ENCODE data around the gene CCDC187. TPM values are rescaled to one million over a fixed set of nuclear protein-coding genes. Genes with fewer than 3 reads are reported as not detected.

Gene CCDC187
- total RNA-seq, 1 experiment from 2014 or later = 0.04 TPM

DNA sequence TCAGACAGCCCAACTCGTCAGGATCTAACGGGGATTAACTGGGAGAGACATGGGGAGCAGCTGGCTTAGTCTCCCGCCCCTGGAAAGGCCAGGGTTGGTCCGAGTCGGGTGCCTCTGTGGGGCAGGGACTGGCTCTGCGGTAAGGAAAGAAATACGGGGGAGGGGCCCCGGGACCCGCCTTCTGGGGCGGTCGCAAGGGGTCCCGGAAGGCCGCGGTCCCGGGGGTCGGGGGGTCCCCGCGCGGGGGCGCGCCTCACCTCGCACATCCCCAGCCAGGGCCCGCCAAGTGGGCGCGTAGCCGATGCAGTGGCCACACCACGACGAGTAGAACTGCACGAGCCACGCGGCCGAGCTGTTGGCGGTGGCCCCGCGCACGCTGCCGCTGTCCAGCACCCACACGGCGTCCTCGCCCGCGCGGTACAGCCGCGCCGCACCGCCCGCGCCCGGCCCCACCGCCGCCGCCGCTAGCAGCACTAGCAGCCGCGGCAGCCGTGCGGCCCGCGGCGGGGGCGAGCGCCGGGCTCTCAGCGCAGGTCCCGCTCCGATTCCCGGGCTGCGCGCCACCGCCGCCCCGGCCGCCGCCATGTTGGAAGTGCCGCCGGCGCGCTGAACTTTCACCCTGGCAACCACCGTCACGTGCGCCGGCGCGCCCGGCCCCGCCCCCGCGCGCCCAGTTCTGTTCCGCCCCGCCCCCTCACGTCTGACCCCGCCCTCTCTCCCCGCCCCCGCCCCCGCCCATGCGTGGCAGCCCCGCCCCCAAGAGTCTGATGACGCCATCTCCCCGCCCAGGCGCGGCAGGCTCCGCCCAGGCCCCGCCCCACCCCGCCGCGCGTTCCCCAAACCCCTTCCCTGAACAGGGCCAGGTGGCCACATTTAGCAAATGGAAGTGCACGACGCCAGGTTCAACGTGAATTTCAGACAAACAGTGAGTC lies 58.4 kb downstream of the CCDC187 start, which contains the start of gene QSOX2 (continued):
- TF ChIP-seq, protein P1, sequence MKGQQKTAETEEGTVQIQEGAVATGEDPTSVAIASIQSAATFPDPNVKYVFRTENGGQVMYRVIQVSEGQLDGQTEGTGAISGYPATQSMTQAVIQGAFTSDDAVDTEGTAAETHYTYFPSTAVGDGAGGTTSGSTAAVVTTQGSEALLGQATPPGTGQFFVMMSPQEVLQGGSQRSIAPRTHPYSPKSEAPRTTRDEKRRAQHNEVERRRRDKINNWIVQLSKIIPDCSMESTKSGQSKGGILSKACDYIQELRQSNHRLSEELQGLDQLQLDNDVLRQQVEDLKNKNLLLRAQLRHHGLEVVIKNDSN (CRISPR knock-in tag; IDR thresholded peaks at IDR 0.05) = peak; percentile 84
- TF ChIP-seq ATF1 (CRISPR knock-in tag; IDR thresholded peaks at IDR 0.05) (no peak), SMAD4 (CRISPR knock-in tag; IDR thresholded peaks at IDR 0.05) (no peak)
- TF ChIP-seq, protein P2, sequence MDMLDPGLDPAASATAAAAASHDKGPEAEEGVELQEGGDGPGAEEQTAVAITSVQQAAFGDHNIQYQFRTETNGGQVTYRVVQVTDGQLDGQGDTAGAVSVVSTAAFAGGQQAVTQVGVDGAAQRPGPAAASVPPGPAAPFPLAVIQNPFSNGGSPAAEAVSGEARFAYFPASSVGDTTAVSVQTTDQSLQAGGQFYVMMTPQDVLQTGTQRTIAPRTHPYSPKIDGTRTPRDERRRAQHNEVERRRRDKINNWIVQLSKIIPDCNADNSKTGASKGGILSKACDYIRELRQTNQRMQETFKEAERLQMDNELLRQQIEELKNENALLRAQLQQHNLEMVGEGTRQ (CRISPR knock-in tag; IDR thresholded peaks at IDR 0.05) = peak; percentile 92

DNA sequence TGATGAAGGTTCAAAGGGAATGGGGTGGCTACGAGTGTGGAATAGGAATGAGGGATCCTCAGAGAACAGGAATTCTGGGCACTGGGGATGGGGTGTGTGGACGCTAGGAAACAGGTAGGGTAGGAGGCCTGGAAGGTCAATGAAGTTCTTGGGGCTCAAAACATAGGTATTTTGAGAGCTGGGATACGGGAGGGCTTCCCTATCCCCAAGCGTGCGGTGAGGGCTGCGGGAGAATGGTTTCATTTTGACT lies 59.0 kb downstream of the CCDC187 start:
- no peak for DNase-seq (ENCODE audit: low spot score)
- CTCF ChIA-PET = interaction anchor here (1.0 to 1.1 kb wide), 3 partner anchors 11 to 74 kb away, joined by 3 to 4 read pairs (median 3); no protein-coding TSS in a partner anchor
- no peaks in the 10 kb centered on the region for H3K36me3 Mint-ChIP-seq
- peaks cover 37% of the 10 kb centered on the region for H3K4me1 Mint-ChIP-seq
- no peaks in the 10 kb centered on the region for H3K9me3 Mint-ChIP-seq
- POLR2A ChIA-PET = no interaction called here
- TF ChIP-seq FOXK1 (CRISPR knock-in tag; IDR thresholded peaks at IDR 0.05) = no peak
- TF ChIP-seq, protein P3, sequence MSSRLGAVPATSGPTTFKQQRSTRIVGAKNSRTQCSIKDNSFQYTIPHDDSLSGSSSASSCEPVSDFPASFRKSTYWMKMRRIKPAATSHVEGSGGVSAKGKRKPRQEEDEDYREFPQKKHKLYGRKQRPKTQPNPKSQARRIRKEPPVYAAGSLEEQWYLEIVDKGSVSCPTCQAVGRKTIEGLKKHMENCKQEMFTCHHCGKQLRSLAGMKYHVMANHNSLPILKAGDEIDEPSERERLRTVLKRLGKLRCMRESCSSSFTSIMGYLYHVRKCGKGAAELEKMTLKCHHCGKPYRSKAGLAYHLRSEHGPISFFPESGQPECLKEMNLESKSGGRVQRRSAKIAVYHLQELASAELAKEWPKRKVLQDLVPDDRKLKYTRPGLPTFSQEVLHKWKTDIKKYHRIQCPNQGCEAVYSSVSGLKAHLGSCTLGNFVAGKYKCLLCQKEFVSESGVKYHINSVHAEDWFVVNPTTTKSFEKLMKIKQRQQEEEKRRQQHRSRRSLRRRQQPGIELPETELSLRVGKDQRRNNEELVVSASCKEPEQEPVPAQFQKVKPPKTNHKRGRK (CRISPR knock-in tag; IDR thresholded peaks at IDR 0.05; ENCODE audit: borderline replicate concordance) = no peak
- no peak for TF ChIP-seq NR2C2 (CRISPR knock-in tag; IDR thresholded peaks at IDR 0.05)
- TF ChIP-seq, protein P4, sequence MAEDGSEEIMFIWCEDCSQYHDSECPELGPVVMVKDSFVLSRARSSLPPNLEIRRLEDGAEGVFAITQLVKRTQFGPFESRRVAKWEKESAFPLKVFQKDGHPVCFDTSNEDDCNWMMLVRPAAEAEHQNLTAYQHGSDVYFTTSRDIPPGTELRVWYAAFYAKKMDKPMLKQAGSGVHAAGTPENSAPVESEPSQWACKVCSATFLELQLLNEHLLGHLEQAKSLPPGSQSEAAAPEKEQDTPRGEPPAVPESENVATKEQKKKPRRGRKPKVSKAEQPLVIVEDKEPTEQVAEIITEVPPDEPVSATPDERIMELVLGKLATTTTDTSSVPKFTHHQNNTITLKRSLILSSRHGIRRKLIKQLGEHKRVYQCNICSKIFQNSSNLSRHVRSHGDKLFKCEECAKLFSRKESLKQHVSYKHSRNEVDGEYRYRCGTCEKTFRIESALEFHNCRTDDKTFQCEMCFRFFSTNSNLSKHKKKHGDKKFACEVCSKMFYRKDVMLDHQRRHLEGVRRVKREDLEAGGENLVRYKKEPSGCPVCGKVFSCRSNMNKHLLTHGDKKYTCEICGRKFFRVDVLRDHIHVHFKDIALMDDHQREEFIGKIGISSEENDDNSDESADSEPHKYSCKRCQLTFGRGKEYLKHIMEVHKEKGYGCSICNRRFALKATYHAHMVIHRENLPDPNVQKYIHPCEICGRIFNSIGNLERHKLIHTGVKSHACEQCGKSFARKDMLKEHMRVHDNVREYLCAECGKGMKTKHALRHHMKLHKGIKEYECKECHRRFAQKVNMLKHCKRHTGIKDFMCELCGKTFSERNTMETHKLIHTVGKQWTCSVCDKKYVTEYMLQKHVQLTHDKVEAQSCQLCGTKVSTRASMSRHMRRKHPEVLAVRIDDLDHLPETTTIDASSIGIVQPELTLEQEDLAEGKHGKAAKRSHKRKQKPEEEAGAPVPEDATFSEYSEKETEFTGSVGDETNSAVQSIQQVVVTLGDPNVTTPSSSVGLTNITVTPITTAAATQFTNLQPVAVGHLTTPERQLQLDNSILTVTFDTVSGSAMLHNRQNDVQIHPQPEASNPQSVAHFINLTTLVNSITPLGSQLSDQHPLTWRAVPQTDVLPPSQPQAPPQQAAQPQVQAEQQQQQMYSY (CRISPR knock-in tag; IDR thresholded peaks at IDR 0.05) = no peak
- TF ChIP-seq, protein P5, sequence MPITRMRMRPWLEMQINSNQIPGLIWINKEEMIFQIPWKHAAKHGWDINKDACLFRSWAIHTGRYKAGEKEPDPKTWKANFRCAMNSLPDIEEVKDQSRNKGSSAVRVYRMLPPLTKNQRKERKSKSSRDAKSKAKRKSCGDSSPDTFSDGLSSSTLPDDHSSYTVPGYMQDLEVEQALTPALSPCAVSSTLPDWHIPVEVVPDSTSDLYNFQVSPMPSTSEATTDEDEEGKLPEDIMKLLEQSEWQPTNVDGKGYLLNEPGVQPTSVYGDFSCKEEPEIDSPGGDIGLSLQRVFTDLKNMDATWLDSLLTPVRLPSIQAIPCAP (CRISPR knock-in tag; IDR thresholded peaks at IDR 0.05) = no peak
- TF ChIP-seq, protein P6, sequence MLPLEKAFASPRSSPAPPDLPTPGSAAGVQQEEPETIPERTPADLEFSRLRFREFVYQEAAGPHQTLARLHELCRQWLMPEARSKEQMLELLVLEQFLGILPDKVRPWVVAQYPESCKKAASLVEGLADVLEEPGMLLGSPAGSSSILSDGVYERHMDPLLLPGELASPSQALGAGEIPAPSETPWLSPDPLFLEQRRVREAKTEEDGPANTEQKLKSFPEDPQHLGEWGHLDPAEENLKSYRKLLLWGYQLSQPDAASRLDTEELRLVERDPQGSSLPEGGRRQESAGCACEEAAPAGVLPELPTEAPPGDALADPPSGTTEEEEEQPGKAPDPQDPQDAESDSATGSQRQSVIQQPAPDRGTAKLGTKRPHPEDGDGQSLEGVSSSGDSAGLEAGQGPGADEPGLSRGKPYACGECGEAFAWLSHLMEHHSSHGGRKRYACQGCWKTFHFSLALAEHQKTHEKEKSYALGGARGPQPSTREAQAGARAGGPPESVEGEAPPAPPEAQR (CRISPR knock-in tag; IDR thresholded peaks at IDR 0.05) = no peak
- TF ChIP-seq ZNF416 (CRISPR knock-in tag; IDR thresholded peaks at IDR 0.05) = no peak
- no peak for TF ChIP-seq KAT7 (CRISPR knock-in tag; IDR thresholded peaks at IDR 0.05; ENCODE audit: borderline replicate concordance)
- TF ChIP-seq MXD4 (CRISPR knock-in tag; IDR thresholded peaks at IDR 0.05; ENCODE audit: borderline replicate concordance) = no peak
- TF ChIP-seq CBFB (CRISPR knock-in tag; IDR thresholded peaks at IDR 0.05; ENCODE audit: low read depth) = no peak
- peaks cover 7% of the 10 kb centered on the region for H3K27me3 Mint-ChIP-seq (ENCODE audit: low read depth)
- no peak for ATAC-seq
- peak overlapping the region; percentile 92 for H3K4me3 Mint-ChIP-seq
- peak overlapping the region; percentile 76 for H3K27ac Mint-ChIP-seq
